ENCODE data around the gene SIN3A. TPM values are rescaled to one million over a fixed set of nuclear protein-coding genes. Genes with fewer than 3 reads are reported as not detected.
A peak's percentile ranks its signal among the peaks of the same experiment; 100 is the strongest.

The SIN3A gene
- total and polyA plus RNA-seq, 9 of the 15 experiments (the other 6 are each of a cell fraction or from before 2014, with no cell fraction given): 11.1 to 70.3 (median 25.3) TPM

- TF ChIP-seq RUNX1 (IDR thresholded peaks at IDR 0.05; ENCODE audit: low read depth): no peak
- TF ChIP-seq RAD21 (CRISPR knock-in tag; conservative IDR thresholded peaks at IDR 0.05 in 1 of 2, IDR thresholded peaks at IDR 0.05 in 1 of 2): no peak
- no peak for TF ChIP-seq CHD1 (IDR thresholded peaks at IDR 0.05; ENCODE audit: low read length)
- no peak for TF ChIP-seq CREB3L1 (IDR thresholded peaks at IDR 0.05; ENCODE audit: borderline replicate concordance, low read depth)
- no peak for TF ChIP-seq ZNF584 (CRISPR knock-in tag; IDR thresholded peaks at IDR 0.05; ENCODE audit: low read depth)
- peak; percentile 77 for TF ChIP-seq PRDM10 (IDR thresholded peaks at IDR 0.05; ENCODE audit: partially characterized antibody)
- peak; percentile 54 for TF ChIP-seq ETV1 (tag; conservative IDR thresholded peaks at IDR 0.05; ENCODE audit: low read depth)
- no peak for TF ChIP-seq MCM2 (IDR thresholded peaks at IDR 0.05; ENCODE audit: low read depth)
- peak in 1 of 2 experiments; percentile 38; a peak in 3 of 4 replicates for TF ChIP-seq SIN3A (IDR thresholded peaks at IDR 0.05; ENCODE audit: borderline replicate concordance in 2 of 2, control insufficient read depth in 1 of 2, low read depth in 2 of 2, low read length in 2 of 2)
- TF ChIP-seq MITF (IDR thresholded peaks at IDR 0.05): no peak
- TF ChIP-seq ZNF347 (CRISPR knock-in tag; IDR thresholded peaks at IDR 0.05; ENCODE audit: low read depth): no peak
- no peak for TF ChIP-seq E2F8 (IDR thresholded peaks at IDR 0.05; ENCODE audit: low read depth, partially characterized antibody)
- no peak for TF ChIP-seq FOXK2 (conservative IDR thresholded peaks at IDR 0.05 in 1 of 2, IDR thresholded peaks at IDR 0.05 in 1 of 2; ENCODE audit: low read depth in 2 of 2)
- no peak for TF ChIP-seq TOE1 (IDR thresholded peaks at IDR 0.05; ENCODE audit: borderline replicate concordance)
- TF ChIP-seq TOE1 (CRISPR knock-in tag; IDR thresholded peaks at IDR 0.05; ENCODE audit: borderline replicate concordance, low read depth): no peak
These were observed 3.2 kb upstream of the SIN3A start (continued) for GRCh38 chr15:75454471-75455378.

All from K562 (cell line).